WI38 (cell line): ENCODE data around the gene SECISBP2.

Experiments
- H3K4me3 ChIP-seq: 2 replicates; pipeline ENCODE4 v1.5.1; 2011; ENCODE audit warnings: low read depth, mild to moderate bottlenecking, control low read depth, low read length
- CTCF ChIP-seq: IDR thresholded peaks from 2 replicates; pipeline ENCODE4 v1.5.1; 2012; ENCODE audit warnings: low read depth, mild to moderate bottlenecking, control low read depth, low read length

SECISBP2 gene

GRCh38 chr9:89390578-89391116, 72.3 kb downstream of the SECISBP2 start:
- no peak overlapping the region for H3K4me3 ChIP-seq
- no peak for TF ChIP-seq CTCF

- TF ChIP-seq CTCF = no peak
- no peak overlapping the region for H3K4me3 ChIP-seq
These were observed 73.3 kb downstream of the SECISBP2 start for GRCh38 chr9:89391585-89391984.

GRCh38 chr9:89394412-89394811, 76.1 kb downstream of the SECISBP2 start:
- TF ChIP-seq CTCF = no peak

GRCh38 chr9:89395931-89396710, 77.8 kb downstream of the SECISBP2 start:
- H3K4me3 ChIP-seq = no peak overlapping the region
- no peak for TF ChIP-seq CTCF

More at GRCh38 chr9:89394412-89394811, 76.1 kb downstream of the SECISBP2 start:
- no peak overlapping the region for H3K4me3 ChIP-seq

- no peak for TF ChIP-seq CTCF
- H3K4me3 ChIP-seq = no peak overlapping the region
These were observed 79.2 kb downstream of the SECISBP2 start for GRCh38 chr9:89397471-89397870.

GRCh38 chr9:89398621-89399020, 80.3 kb downstream of the SECISBP2 start:
- no peak for TF ChIP-seq CTCF

GRCh38 chr9:89400403-89401116, 82.3 kb downstream of the SECISBP2 start:
- no peak for TF ChIP-seq CTCF
- H3K4me3 ChIP-seq = no peak overlapping the region

More at GRCh38 chr9:89398621-89399020, 80.3 kb downstream of the SECISBP2 start:
- no peak overlapping the region for H3K4me3 ChIP-seq
